ENCODE results near the gene P2RY8. TPM values are rescaled to one million over a fixed set of nuclear protein-coding genes. Genes with fewer than 3 reads are reported as not detected.

The P2RY8 gene
- total RNA-seq, 1 experiment from 2014 or later: 0.44 TPM

DNA sequence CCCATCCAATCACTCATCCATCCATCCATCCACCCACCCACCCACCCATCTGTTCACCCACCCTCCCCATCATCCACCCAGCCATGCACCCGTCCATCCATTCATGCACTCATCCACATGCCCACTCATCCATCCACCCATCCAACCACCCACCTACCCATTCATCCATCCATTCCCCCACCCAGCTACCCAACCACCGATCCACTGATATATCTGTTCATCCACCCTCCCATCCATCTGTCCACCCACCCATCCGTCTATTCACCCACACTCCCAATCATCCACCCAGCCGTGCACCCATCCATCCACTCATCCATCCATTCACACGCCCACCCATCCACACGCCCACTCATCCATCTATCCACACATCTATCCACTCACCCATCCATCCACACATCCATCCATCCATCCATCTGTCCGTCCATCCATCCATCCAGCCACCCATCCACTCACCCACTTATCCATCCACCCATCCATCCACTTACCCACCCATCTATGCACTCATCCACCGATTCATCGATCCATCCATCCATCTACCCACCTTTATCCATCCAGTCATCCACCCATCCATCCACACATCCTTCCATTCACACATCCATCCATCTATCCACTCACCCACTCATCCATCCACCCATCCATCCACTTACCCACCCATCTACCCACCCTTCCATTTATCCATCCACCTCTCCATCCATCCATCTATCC lies 112.7 kb downstream of the P2RY8 start:
- CTCF ChIA-PET: no interaction called here
- POLR2A ChIA-PET: no interaction called here
- H3K9me2 ChIP-seq (ENCODE audit: insufficient read depth): no peaks in the 10 kb centered on the region
- ATAC-seq (no peak), DNase-seq (ENCODE audit: low read depth, low spot score) (no peak)
- peaks cover 2 to 36% of the 10 kb centered on the region in 2 experiments; a peak in 3 of 4 replicates for H3K36me3 ChIP-seq (ENCODE audit: control insufficient read depth in 1 of 2, insufficient read depth in 2 of 2, low read length in 2 of 2)
- H3K9me3 ChIP-seq (ENCODE audit: control insufficient read depth in 1 of 2, insufficient read depth in 1 of 2, low read depth in 1 of 2, low read length in 2 of 2): peaks cover 0 to 5% of the 10 kb centered on the region in 2 experiments; a peak in 1 of 4 replicates
- H3K4me1 ChIP-seq (ENCODE audit: control insufficient read depth in 1 of 2, insufficient read depth in 2 of 2, low read length in 2 of 2): no peaks in the 10 kb centered on the region
- H3K4me2 ChIP-seq (ENCODE audit: low read length): no peak overlapping the region
- H3K9ac ChIP-seq (ENCODE audit: low read length): no peak overlapping the region
- no peak overlapping the region for H3K27ac ChIP-seq (ENCODE audit: low read depth, low read length)
- no peak overlapping the region for H3K4me3 ChIP-seq (replicated peaks in 1 of 2; ENCODE audit: low read depth in 1 of 2, low read length in 2 of 2)
- RAD21 ChIA-PET (ENCODE audit: low non-redundant PET in 1 of 2, low total read pairs in 2 of 2, uncharacterized antibody in 2 of 2, unreplicated experiment in 2 of 2): no interaction called here
- no peaks in the 10 kb centered on the region for H3K27me3 ChIP-seq (ENCODE audit: insufficient read depth, low read length)
- intact Hi-C loops (cut with micrococcal nuclease): no loop called here
- BruUV-seq (replicated peaks): no TSS peak
- no peak for TF ChIP-seq SIN3A (IDR thresholded peaks at IDR 0.05; ENCODE audit: low read depth)
- no peak for TF ChIP-seq POLR2AphosphoS5 (IDR thresholded peaks at IDR 0.05; ENCODE audit: low read depth, low read length)
- TF ChIP-seq RAD21 (IDR thresholded peaks at IDR 0.05; ENCODE audit: low read depth): no peak
- no peak for TF ChIP-seq EGR1 (IDR thresholded peaks at IDR 0.05; ENCODE audit: low read depth)
- TF ChIP-seq TCF7L2 (IDR thresholded peaks at IDR 0.05; ENCODE audit: borderline replicate concordance, extremely low read depth, insufficient read depth, insufficient read length): no peak
- TF ChIP-seq, protein P1, sequence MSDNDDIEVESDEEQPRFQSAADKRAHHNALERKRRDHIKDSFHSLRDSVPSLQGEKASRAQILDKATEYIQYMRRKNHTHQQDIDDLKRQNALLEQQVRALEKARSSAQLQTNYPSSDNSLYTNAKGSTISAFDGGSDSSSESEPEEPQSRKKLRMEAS (IDR thresholded peaks at IDR 0.05): no peak
- no peak for TF ChIP-seq CEBPB (IDR thresholded peaks at IDR 0.05; ENCODE audit: low read depth)
- TF ChIP-seq, protein P2, sequence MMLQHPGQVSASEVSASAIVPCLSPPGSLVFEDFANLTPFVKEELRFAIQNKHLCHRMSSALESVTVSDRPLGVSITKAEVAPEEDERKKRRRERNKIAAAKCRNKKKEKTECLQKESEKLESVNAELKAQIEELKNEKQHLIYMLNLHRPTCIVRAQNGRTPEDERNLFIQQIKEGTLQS (IDR thresholded peaks at IDR 0.05): no peak
- no peak for TF ChIP-seq ELF1 (IDR thresholded peaks at IDR 0.05; ENCODE audit: borderline replicate concordance, low read depth)
- no peak for TF ChIP-seq EZH2 (IDR thresholded peaks at IDR 0.05)
- TF ChIP-seq EZH2phosphoT487 (IDR thresholded peaks at IDR 0.05; ENCODE audit: borderline replicate concordance): no peak
- H4K20me1 ChIP-seq (ENCODE audit: insufficient read depth): no peaks in the 10 kb centered on the region
- no peak overlapping the region for H2AFZ ChIP-seq (ENCODE audit: low read depth, low read length, poor library complexity, severe bottlenecking)
- no peaks in the 10 kb centered on the region for H3K79me2 ChIP-seq (ENCODE audit: insufficient read depth, low read length)

All from HCT116 (cell line).